ENCODE data around the gene MAP7D1. TPM values are rescaled to one million over a fixed set of nuclear protein-coding genes. Genes with fewer than 3 reads are reported as not detected.

The MAP7D1 gene
- total and polyA plus RNA-seq, 2 of the 13 experiments (the other 11 are each of a cell fraction or from before 2014, with no cell fraction given): 5.6 to 7.2 TPM

GRCh38 chr1:36149237-36149972 is 6.6 kb upstream of the MAP7D1 start, which contains the start of gene TRAPPC3 (continued):
- TF ChIP-seq AGO1 (IDR thresholded peaks at IDR 0.05; ENCODE audit: low read depth, low read length, poor library complexity, severe bottlenecking) (peak; percentile 61), DDIT3 (CRISPR knock-in tag; IDR thresholded peaks at IDR 0.05) (no peak), ZBTB21 (CRISPR knock-in tag; IDR thresholded peaks at IDR 0.05) (no peak), ZKSCAN8 (CRISPR knock-in tag; IDR thresholded peaks at IDR 0.05; ENCODE audit: borderline replicate concordance) (peak; percentile 46; the same call in 1 of the 2 replicates), KAT7 (CRISPR knock-in tag; IDR thresholded peaks at IDR 0.05; ENCODE audit: borderline replicate concordance) (peak; percentile 51; the same call in 1 of the 2 replicates), PREB (CRISPR knock-in tag; IDR thresholded peaks at IDR 0.05) (no peak), SNAPC2 (CRISPR knock-in tag; IDR thresholded peaks at IDR 0.05) (no peak), NR1H2 (CRISPR knock-in tag; IDR thresholded peaks at IDR 0.05; ENCODE audit: borderline replicate concordance, low read depth) (no peak), GMEB2 (CRISPR knock-in tag; IDR thresholded peaks at IDR 0.05; ENCODE audit: low read depth) (peak; percentile 96), ZNF18 (CRISPR knock-in tag; IDR thresholded peaks at IDR 0.05; ENCODE audit: insufficient replicate concordance) (peak; percentile 82), ONECUT2 (CRISPR knock-in tag; IDR thresholded peaks at IDR 0.05) (no peak), RFX3 (CRISPR knock-in tag; IDR thresholded peaks at IDR 0.05) (no peak), RERE (CRISPR knock-in tag; IDR thresholded peaks at IDR 0.05; ENCODE audit: low read depth) (no peak), ATF7-NPFF (CRISPR knock-in tag; IDR thresholded peaks at IDR 0.05; ENCODE audit: low read depth) (peak; percentile 43; the same call in 1 of the 2 replicates), ETV5 (CRISPR knock-in tag; IDR thresholded peaks at IDR 0.05; ENCODE audit: borderline replicate concordance) (peak; percentile 44; the same call in 1 of the 2 replicates), ZNF260 (CRISPR knock-in tag; IDR thresholded peaks at IDR 0.05; ENCODE audit: borderline replicate concordance, low read depth) (no peak)
